ENCODE results near the gene KRT222.

KRT222 gene

DNA sequence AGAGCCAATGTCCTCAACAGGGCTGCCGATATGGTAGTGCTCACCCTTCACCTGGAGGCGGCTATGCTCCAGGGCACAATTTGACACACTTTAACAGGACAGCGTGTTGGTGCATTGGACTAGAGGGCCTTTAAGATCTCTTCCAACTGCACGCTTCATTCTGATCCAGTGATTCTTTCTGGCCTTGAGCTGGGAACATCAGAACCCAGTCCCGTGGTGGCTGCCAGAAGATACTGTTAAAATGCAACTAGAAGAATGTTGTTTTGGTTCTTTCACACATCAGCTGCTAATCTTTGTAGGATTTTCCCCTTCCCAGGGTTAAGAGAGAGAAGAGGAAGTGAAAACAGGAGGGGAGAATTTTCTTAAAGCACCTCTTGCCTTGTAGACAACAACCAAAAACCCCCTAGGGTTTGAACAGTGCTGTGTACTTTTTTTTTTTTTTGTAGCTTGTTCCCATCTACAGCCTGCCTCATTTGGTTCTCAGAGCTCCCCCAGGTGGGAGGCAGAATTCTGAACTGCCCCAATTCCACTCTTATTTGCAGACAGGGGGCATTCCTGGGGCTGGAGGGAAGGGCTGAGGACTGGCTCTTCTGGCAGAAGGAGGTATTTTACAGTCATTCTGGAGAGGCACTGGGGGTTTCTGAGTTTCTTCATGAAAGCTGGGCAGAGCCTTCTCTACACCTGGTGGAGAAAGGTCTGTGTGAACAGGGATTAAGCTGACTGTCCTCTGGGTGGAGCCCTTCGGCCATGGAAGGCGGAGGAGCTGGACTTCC is 49.7 kb downstream of the KRT222 start:
- DNase-seq (ENCODE audit: low read depth in 2 of 2): no peak

DNA sequence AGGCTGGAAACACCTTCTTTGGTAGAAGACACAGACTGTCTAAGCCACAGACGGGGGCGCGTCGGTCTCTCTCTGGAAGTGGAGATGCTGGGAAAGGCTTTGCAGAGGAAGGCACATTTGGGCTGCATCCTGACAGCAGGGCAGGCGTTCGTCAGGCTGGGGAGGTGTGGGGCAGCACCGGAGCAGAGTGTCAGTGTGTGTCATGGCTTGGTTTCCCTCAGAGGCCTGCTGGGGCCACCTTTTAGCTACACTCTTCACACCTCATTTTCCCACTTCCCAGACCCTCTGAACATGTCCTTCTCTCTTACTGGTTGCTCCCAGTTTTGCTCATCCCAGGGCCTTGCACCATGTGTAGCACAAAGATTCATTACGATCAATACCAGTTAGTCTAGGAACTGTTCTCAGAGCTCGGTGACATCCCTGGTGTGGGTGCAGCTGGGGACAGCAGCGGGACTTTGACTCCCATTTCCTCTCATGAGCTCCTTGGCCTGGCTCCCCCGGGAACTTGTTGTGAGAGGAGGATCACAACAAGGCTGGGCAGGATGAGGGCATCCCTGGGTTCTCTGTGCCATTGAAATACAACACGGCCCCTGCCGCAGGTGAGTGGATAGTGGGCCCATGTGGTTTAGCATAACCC is 50.4 kb downstream of the KRT222 start:
- DNase-seq (ENCODE audit: low read depth in 2 of 2): no peak

DNA sequence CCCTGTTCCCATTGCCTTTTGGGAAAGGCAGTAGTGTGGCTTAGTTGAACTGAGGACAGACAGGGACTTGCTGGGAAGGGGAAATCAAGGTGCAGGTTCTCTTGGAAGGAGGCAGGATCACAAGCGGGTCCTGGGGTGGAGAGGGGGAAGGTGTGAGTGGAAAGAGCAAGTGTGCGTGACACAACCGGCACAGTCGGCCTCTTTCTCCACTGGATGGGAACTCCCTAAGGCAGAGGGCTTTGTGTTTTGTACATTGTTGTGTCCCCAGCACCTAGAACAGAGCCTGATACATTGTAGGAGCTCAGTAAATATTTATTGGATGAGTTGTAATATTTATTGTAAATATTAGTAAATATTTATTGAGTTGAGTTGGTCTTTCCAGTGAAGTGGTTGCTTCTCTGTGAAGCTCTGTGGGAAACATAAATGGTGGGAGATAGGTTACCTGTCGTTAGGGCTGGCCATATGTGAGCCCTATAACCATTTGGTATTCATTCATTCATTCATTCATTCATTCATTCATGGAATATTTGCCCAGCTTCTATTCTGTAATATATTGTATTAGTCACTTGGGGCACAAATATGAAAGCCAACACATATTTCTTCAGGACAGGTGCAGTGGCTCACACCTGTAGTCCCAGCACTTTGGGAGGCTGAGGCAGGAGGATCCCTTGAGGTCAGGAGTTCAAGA is 51.4 kb downstream of the KRT222 start:
- DNase-seq (ENCODE audit: low read depth in 2 of 2): no peak

DNA sequence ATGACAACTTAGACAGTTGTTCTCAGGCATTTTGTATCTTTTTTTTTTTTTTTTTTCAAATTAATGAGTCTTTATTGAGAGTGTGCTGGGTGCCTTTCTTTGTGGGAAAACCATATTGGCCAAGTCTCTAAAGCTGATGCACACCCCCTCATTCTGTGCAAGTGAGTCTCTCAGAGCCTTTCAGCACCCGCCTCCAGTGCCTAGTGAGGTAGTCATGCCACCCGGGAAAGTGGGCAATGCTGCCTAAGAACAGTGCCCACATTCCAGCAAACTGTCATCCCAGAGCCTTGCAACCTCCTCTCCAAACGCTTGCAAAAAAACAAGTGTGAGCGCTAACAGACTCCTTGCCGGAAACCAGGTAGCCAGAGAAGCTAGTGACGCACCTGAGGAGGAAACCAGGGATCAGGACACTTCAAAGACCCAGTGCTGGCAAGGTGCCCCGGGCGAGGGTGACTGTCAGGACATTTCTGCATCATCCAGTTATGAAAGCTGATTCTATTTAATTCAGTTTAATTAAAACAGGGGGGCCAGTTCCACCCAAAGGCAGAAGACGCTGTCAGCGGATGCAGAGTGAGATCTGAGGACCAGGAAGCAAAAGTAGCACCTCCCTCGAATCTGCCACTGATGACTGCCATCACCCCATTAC is 52.3 kb downstream of the KRT222 start:
- DNase-seq (ENCODE audit: low read depth in 2 of 2): no peak

DNA sequence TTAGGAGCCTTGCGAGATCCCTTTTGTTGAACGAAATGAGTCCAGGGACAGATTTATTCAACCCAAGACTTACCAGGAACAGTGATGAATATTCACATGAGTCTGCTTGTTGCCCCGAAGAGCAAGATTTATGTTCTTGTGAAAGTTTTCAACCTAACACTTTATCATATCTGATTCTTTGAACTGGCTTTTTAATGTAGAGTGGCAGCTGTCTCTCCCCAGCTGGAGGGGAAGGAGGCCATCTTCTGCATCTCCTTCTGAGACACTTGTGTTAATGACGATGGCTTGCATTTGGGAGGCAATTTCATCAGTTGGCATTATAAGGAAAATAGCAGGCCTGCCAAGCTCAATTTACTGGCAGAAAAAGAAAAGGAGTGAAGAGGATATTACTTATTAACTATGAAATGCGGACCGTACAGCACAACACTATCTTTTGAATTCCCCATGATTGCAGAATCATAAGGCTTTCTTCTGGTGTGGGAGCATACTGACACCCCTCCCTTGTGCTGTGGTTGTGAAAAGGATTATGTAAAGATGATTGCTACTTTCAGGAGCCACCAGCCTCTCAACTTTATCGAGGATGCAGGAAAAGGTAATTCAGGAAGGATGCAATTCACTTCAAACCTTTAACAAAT is 53.0 kb downstream of the KRT222 start:
- DNase-seq (ENCODE audit: low read depth in 2 of 2): no peak

DNA sequence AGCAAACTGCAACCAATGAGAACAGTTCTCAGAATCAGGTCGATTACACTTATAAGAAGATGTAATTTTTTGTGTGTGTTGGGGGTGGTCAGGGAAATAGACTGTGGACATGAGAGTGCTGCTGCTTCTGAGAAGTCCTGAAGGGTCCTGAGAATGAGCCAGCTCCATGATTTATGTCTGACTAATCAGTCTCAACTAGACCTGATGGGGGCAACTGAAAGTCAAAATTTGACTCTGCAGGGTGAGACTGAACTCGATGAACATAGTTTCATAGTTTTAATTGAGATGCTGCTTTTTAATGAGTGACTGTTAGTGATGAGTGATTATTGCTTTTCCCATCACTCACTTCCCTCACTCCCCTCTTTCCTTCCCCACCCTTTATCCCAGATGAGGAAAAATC is 54.6 kb downstream of the KRT222 start:
- DNase-seq (ENCODE audit: low read depth in 2 of 2): no peak

DNA sequence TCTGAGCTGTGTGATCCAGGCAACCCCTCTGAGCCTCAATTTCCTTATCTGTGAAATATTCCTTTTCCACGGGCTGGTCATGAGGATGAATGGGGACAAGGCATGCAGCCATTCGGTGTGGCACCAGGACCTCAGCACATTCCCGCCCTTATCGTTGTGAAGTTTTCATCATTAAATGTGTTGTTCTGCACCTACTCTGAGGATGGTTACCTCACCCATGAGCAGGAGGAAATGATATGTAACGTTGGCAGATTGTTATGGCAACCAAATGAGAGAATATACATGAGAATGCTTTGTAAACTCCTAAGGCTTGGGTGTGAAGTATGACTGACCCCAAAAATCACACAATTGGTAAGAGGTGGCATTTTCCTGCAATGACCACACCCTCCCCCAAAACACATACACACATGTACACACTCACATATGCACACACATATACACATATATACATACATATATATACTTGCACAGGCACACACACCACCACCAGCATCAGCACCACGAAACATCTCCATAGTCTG is 56.9 kb downstream of the KRT222 start:
- no peak for DNase-seq (ENCODE audit: low read depth in 2 of 2)

DNA sequence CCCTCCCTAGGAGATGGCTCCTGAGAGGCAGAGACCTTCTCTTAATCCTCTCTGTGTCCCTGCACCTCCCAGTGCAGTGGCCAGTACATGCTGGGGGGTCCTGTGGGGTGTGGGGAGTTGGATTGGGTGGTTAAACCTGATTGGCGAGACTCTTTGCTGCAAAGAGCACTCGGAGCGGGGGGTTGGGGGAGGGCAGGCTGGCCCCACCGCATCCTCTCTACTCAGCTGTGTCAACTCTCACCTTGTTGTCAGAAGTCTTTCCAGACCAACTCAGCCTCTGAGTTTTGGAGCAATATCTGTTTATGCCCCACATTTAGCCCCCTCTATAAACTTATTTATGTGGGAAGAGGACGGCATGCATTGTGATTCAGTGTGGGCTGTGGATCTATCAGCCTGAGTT is 57.3 kb downstream of the KRT222 start:
- no peak for DNase-seq (ENCODE audit: low read depth in 2 of 2)

DNA sequence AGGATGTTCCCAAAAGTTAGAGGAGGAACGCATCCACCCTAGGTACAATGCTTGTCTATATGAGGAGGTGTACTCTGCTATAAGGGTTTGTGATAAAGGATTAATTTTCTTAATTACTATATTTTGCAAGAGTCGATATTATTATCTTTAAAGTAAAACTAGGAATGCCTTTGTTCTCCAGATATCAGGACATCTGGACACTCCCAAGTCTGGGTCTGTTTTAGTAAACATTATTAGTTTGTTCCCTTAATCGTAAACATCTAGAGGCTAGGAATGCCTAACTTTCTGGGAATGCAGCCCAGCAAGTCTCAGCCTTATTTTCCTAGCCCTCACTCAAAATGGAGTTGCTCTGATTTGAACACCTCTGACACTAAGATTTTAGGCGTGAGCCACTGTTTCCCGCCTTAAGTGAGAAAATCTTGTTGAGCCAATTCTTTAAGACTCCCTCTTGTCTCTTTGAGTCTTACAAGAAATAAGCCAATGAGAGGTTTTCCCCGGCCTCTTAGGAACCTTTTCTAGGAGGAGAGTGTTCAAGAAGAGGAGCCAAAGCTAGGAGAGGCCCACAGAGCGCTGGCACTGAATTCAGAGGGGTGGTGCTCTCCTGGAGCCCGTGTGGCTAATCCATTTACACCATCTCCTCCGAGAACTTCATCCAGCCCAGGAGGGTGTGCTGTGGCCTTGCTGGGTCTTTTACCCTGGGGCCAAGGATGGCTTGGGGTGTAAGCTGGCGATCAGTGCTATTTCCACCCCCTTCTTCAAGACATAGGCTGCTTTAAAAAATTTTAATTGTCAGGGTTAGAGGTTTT is 58.2 kb downstream of the KRT222 start:
- DNase-seq (ENCODE audit: low read depth in 2 of 2): no peak

DNA sequence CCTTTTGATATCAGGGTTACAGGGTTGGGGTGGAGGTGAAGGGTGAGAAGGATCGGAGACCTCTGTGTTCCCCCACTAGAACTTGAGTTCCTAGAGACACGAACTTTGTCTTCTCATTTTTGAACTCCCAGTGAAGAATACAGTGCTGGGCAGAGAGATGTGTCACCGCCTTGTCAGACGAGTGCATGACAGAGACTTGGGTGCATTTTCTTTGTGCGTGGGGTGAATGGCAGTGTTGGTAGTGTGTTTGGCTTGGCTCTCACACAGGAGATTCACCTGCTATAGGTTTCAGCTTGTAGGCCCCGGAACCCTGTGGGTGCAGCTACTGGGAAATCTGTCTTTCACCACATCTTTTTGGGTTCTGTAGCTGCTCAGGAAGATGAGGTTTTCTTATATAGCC is 59.7 kb downstream of the KRT222 start:
- peak; percentile 49 to 64 for DNase-seq (ENCODE audit: low read depth in 2 of 2)
